Memory B cell (primary cell): ENCODE measurements around the gene DLK1.

ENCODE experiments used
- ATAC-seq: fragments of 150-1000 bp; cut with Tn5 transposase; 2 replicates; pipeline ENCODE4 v1.10.0; 2021; ENCODE audit warnings: low read depth, mild to moderate bottlenecking, moderate library complexity
- DNase-seq, 2 donors: peaks; one replicate each; pipeline ENCODE4 v3.0.0; 2022; ENCODE audit warnings: low spot score in 2 of 2
- H3K27ac Mint-ChIP-seq: one replicate; pipeline ENCODE4 v1.8.0; 2022; ENCODE audit warnings: mild to moderate bottlenecking, moderate library complexity, mixed read lengths
- H3K27me3 Mint-ChIP-seq: one replicate; pipeline ENCODE4 v1.8.0; 2022; ENCODE audit warnings: mixed read lengths
- H3K36me3 Mint-ChIP-seq: one replicate; pipeline ENCODE4 v1.8.0; 2022; ENCODE audit warnings: mild to moderate bottlenecking, mixed read lengths
- H3K4me1 Mint-ChIP-seq: one replicate; pipeline ENCODE4 v1.8.0; 2022; ENCODE audit warnings: mixed read lengths
- H3K4me3 Mint-ChIP-seq: one replicate; pipeline ENCODE4 v1.8.0; 2022; ENCODE audit warnings: mild to moderate bottlenecking, moderate library complexity, mixed read lengths
- H3K9me3 Mint-ChIP-seq: one replicate; pipeline ENCODE4 v1.8.0; 2022; ENCODE audit warnings: mixed read lengths

DLK1 gene

DNA sequence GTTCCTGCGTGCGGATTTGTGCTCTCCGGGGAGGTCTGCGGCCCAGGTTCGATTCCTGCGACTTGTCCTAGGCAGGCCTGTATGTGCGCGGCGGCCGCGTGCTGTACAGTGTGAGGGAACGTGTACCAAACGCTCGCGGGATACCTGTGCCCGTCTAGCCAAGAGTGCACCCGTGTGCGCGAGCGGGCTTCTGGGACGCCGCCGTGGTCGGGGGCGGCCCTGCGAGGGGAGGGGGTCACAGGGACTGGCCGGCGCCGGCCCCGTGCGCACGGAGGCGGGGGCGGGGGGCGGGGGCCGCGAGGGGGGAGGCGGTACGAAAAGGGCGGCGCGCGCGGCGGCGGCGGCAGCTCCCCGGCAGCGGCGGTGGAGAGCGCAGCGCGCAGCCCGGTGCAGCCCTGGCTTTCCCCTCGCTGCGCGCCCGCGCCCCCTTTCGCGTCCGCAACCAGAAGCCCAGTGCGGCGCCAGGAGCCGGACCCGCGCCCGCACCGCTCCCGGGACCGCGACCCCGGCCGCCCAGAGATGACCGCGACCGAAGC is at the start of gene DLK1:
TSS of gene DLK1 (plus strand) at position 343 of the 536 bp plus-strand sequence. CDS start at position 520, 177 bp downstream.
- peaks cover 18% of the 10 kb centered on the region for H3K27me3 Mint-ChIP-seq

GRCh38 chr14:100677152-100677551 is 49.5 kb upstream of the DLK1 start:
- Mint-ChIP-seq H3K36me3 (no peaks in the 10 kb centered on the region), H3K4me1 (peaks cover 4% of the 10 kb centered on the region), H3K4me3 (no peak overlapping the region), H3K27ac (no peak overlapping the region), H3K27me3 (peaks cover 15% of the 10 kb centered on the region), H3K9me3 (no peaks in the 10 kb centered on the region)
- ATAC-seq = no peak
- no peak for DNase-seq

More for the DNA sequence above, at the start of gene DLK1:
- ATAC-seq (no peak), DNase-seq (no peak)
- no peaks in the 10 kb centered on the region for H3K36me3 Mint-ChIP-seq
- H3K9me3 Mint-ChIP-seq = peaks cover 3% of the 10 kb centered on the region
- no peaks in the 10 kb centered on the region for H3K4me1 Mint-ChIP-seq
- H3K27ac Mint-ChIP-seq = no peak within 1 kb of the TSS
- no peak within 1 kb of the TSS for H3K4me3 Mint-ChIP-seq

GRCh38 chr14:100677554-100678468 is 48.9 kb upstream of the DLK1 start:
- no peak overlapping the region for H3K4me3 Mint-ChIP-seq
- no peak overlapping the region for H3K27ac Mint-ChIP-seq
- DNase-seq (no peak), ATAC-seq (no peak)
- peaks cover 4% of the 10 kb centered on the region for H3K4me1 Mint-ChIP-seq
- no peaks in the 10 kb centered on the region for H3K9me3 Mint-ChIP-seq
- H3K36me3 Mint-ChIP-seq = no peaks in the 10 kb centered on the region
- H3K27me3 Mint-ChIP-seq = peaks cover 15% of the 10 kb centered on the region

- no peak overlapping the region for H3K4me3 Mint-ChIP-seq
- peaks cover under 1% of the 10 kb centered on the region for H3K4me1 Mint-ChIP-seq
- no peak overlapping the region for H3K27ac Mint-ChIP-seq
- H3K36me3 Mint-ChIP-seq = no peaks in the 10 kb centered on the region
- no peak for DNase-seq
- no peak for ATAC-seq
- no peaks in the 10 kb centered on the region for H3K9me3 Mint-ChIP-seq
- H3K27me3 Mint-ChIP-seq = peaks cover 13% of the 10 kb centered on the region
Measured at GRCh38 chr14:100678469-100678828, 48.2 kb upstream of the DLK1 start.

DNA sequence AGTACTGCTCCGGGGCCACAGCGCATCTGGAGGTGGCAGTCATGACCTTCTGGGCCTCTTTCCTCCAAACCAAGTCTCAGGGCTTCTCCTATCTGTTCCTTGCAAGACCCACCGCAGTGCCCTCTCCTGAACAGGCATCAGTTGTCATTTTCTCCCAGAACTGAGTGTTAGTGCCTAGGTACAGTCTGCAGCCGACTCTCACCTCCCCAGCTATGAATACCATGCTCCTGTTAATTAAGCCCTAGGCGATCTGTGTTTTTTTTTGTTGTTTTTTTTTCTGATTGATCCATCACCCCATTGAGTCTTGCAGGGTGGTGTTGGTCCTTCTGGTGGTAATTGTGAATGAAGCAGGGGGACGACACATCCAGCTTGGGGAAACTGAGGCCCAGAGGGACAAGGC is 47.5 kb upstream of the DLK1 start:
- Mint-ChIP-seq H3K4me3 (no peak overlapping the region), H3K36me3 (no peaks in the 10 kb centered on the region), H3K9me3 (no peaks in the 10 kb centered on the region), H3K4me1 (no peaks in the 10 kb centered on the region), H3K27me3 (peaks cover 10% of the 10 kb centered on the region), H3K27ac (no peak overlapping the region)
- ATAC-seq (no peak), DNase-seq (no peak)

GRCh38 chr14:100679707-100680438 is 46.8 kb upstream of the DLK1 start:
- H3K4me3 Mint-ChIP-seq = no peak overlapping the region
- DNase-seq (no peak), ATAC-seq (no peak)
- H3K27ac Mint-ChIP-seq = no peak overlapping the region
- H3K9me3 Mint-ChIP-seq = no peaks in the 10 kb centered on the region
- H3K4me1 Mint-ChIP-seq = no peaks in the 10 kb centered on the region
- H3K27me3 Mint-ChIP-seq = peaks cover 6% of the 10 kb centered on the region
- H3K36me3 Mint-ChIP-seq = no peaks in the 10 kb centered on the region

GRCh38 chr14:100680439-100681051 is 46.1 kb upstream of the DLK1 start:
- Mint-ChIP-seq H3K9me3 (no peaks in the 10 kb centered on the region), H3K4me3 (no peak overlapping the region), H3K36me3 (no peaks in the 10 kb centered on the region), H3K27me3 (peaks cover 6% of the 10 kb centered on the region), H3K27ac (no peak overlapping the region), H3K4me1 (peaks cover 2% of the 10 kb centered on the region)
- DNase-seq = no peak
- no peak for ATAC-seq

GRCh38 chr14:100681111-100681510 is 45.6 kb upstream of the DLK1 start:
- H3K36me3 Mint-ChIP-seq = no peaks in the 10 kb centered on the region
- no peaks in the 10 kb centered on the region for H3K9me3 Mint-ChIP-seq
- peaks cover 2% of the 10 kb centered on the region for H3K4me1 Mint-ChIP-seq
- no peak for DNase-seq
- no peak overlapping the region for H3K4me3 Mint-ChIP-seq
- peaks cover 6% of the 10 kb centered on the region for H3K27me3 Mint-ChIP-seq
- no peak for ATAC-seq
- H3K27ac Mint-ChIP-seq = no peak overlapping the region

GRCh38 chr14:100682749-100683148 is 43.9 kb upstream of the DLK1 start:
- H3K9me3 Mint-ChIP-seq = no peaks in the 10 kb centered on the region
- H3K4me1 Mint-ChIP-seq = peaks cover 2% of the 10 kb centered on the region
- peaks cover 6% of the 10 kb centered on the region for H3K27me3 Mint-ChIP-seq
- H3K4me3 Mint-ChIP-seq = no peak overlapping the region
- no peaks in the 10 kb centered on the region for H3K36me3 Mint-ChIP-seq
- no peak overlapping the region for H3K27ac Mint-ChIP-seq
- ATAC-seq (no peak), DNase-seq (no peak)

DNA sequence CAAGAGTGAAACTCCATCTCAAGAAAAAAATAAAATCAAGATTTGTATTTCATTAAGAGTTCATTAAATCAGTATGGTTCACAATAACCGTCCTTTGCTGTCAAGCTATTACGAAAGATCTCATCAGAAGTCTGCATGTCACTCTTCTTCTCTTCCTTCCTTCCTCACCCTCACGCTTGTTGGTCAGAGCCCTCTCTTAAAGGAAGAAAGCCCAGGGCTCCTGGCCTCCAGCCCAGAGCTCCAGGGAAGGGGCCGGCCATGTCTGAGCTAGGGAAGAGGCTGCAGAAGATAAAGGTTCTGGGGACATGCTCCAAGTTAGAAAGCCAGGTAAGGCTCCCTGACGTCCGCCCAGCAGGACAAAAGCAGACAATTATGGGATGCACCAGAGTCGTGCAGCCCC is 43.1 kb upstream of the DLK1 start:
- no peak overlapping the region for H3K4me3 Mint-ChIP-seq
- H3K27me3 Mint-ChIP-seq = peaks cover 8% of the 10 kb centered on the region
- no peak overlapping the region for H3K27ac Mint-ChIP-seq
- no peaks in the 10 kb centered on the region for H3K9me3 Mint-ChIP-seq
- H3K36me3 Mint-ChIP-seq = no peaks in the 10 kb centered on the region
- DNase-seq (no peak), ATAC-seq (no peak)
- peaks cover 2% of the 10 kb centered on the region for H3K4me1 Mint-ChIP-seq

GRCh38 chr14:100684154-100684553 is 42.5 kb upstream of the DLK1 start:
- Mint-ChIP-seq H3K9me3 (no peaks in the 10 kb centered on the region), H3K4me1 (peaks cover 2% of the 10 kb centered on the region), H3K36me3 (no peaks in the 10 kb centered on the region), H3K27me3 (peaks cover 6% of the 10 kb centered on the region), H3K27ac (no peak overlapping the region), H3K4me3 (no peak overlapping the region)
- ATAC-seq (no peak), DNase-seq (no peak)

DNA sequence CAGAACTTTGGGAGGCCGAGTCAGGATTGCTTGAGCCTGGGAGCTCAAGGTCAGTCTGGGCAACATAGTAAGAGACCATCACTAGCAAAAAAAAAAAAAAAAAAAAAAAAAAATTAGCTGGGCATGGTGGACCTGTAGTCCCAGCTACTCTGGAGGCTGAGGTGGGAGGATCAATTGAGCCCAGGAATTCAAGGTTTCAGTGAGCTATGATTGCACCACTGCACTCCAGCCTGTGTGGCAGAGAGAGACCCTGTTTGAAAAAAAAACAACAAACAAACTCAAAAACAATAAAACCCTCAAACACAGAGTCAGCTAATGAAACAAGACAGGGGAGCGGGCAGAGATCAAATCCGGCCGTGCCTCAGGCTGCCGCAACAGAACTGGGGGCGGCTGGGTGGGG is 41.7 kb upstream of the DLK1 start:
- Mint-ChIP-seq H3K27me3 (peaks cover 4% of the 10 kb centered on the region), H3K4me1 (peaks cover 2% of the 10 kb centered on the region), H3K9me3 (no peaks in the 10 kb centered on the region), H3K36me3 (no peaks in the 10 kb centered on the region), H3K4me3 (no peak overlapping the region), H3K27ac (no peak overlapping the region)
- ATAC-seq (no peak), DNase-seq (no peak)

DNA sequence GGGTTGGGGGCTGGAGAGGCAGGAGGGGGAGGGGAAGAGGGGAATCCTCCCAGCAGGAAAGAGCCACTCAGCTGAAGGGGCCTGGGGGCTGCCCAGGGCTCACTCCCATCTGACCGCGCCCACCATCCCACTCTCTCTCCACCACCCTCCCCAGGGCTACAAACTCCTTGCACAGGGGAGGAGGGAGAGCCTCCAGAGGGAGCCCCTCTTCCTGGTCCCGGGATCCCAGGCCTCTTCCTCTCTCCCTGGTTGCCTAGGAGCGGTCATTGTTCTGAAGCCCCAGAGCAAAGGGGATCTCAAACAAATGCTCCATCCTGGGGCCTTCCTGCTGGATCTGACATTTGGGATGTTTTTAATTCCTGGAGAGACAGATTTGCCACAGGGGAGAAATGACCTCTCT is 39.8 kb upstream of the DLK1 start:
- Mint-ChIP-seq H3K4me1 (peaks cover 2% of the 10 kb centered on the region), H3K36me3 (no peaks in the 10 kb centered on the region), H3K9me3 (no peaks in the 10 kb centered on the region), H3K27ac (no peak overlapping the region), H3K27me3 (peaks cover 3% of the 10 kb centered on the region), H3K4me3 (no peak overlapping the region)
- DNase-seq (no peak), ATAC-seq (no peak)

GRCh38 chr14:100687386-100687785 is 39.3 kb upstream of the DLK1 start:
- ATAC-seq = no peak
- no peaks in the 10 kb centered on the region for H3K9me3 Mint-ChIP-seq
- H3K36me3 Mint-ChIP-seq = no peaks in the 10 kb centered on the region
- no peak for DNase-seq
- H3K4me3 Mint-ChIP-seq = no peak overlapping the region
- peaks cover 3% of the 10 kb centered on the region for H3K27me3 Mint-ChIP-seq
- no peak overlapping the region for H3K27ac Mint-ChIP-seq
- peaks cover 2% of the 10 kb centered on the region for H3K4me1 Mint-ChIP-seq
